WTC11 (cell line): ENCODE data around the gene TFAP2D.

Source experiments
- ARID4B ChIP-seq: sonication (generic); formaldehyde crosslinking; IDR thresholded peaks from 2 replicates; pipeline ENCODE4 v1.8.0; 2023; ENCODE audit warnings: missing genetic modification reagents, mild to moderate bottlenecking, borderline replicate concordance
- ATF3 ChIP-seq: sonication (generic); formaldehyde crosslinking; conservative IDR thresholded peaks from 2 replicates; pipeline ENCODE4 v1.8.1; 2022; ENCODE audit warnings: mild to moderate bottlenecking, missing genetic modification reagents
- CREB1 ChIP-seq: sonication (generic); formaldehyde crosslinking; IDR thresholded peaks from 2 replicates; pipeline ENCODE4 v1.8.0; 2023; ENCODE audit warnings: mild to moderate bottlenecking, missing genetic modification reagents
- CTCF ChIP-seq: fragments of 200-600 bp; IDR thresholded peaks from 2 replicates; pipeline ENCODE4 v1.8.0; 2022; ENCODE audit warnings: antibody characterized with exemption
- ELF4 ChIP-seq: sonication (generic); formaldehyde crosslinking; IDR thresholded peaks from 2 replicates; pipeline ENCODE4 v1.8.1; 2022; ENCODE audit warnings: low read depth, mild to moderate bottlenecking, moderate library complexity, missing genetic modification reagents
- FOXK1 ChIP-seq: sonication (generic); formaldehyde crosslinking; IDR thresholded peaks from 2 replicates; pipeline ENCODE4 v1.8.0; 2022; ENCODE audit warnings: mild to moderate bottlenecking, moderate library complexity, missing genetic modification reagents
- KAT7 ChIP-seq: sonication (generic); formaldehyde crosslinking; IDR thresholded peaks from 2 replicates; pipeline ENCODE4 v1.8.1; 2023; ENCODE audit warnings: missing genetic modification reagents, mild to moderate bottlenecking, borderline replicate concordance
- NFYB ChIP-seq: sonication (generic); formaldehyde crosslinking; conservative IDR thresholded peaks from 2 replicates; pipeline ENCODE4 v1.8.0; 2022; ENCODE audit warnings: low read depth, missing genetic modification reagents
- NR2C2 ChIP-seq: sonication (generic); formaldehyde crosslinking; IDR thresholded peaks from 2 replicates; pipeline ENCODE4 v1.8.0; 2022; ENCODE audit warnings: mild to moderate bottlenecking, missing genetic modification reagents
- USF2 ChIP-seq: sonication (generic); formaldehyde crosslinking; IDR thresholded peaks from 2 replicates; pipeline ENCODE4 v1.8.1; 2023; ENCODE audit warnings: mild to moderate bottlenecking, missing genetic modification reagents, moderate library complexity
- ZBTB21 ChIP-seq: sonication (generic); formaldehyde crosslinking; IDR thresholded peaks from 2 replicates; pipeline ENCODE4 v1.8.1; 2023; ENCODE audit warnings: mild to moderate bottlenecking, missing genetic modification reagents, borderline replicate concordance

- TF ChIP-seq ELF4 (CRISPR knock-in tag) (no peak), ZBTB21 (CRISPR knock-in tag) (no peak), CTCF (no peak), ARID4B (CRISPR knock-in tag) (no peak), NFYB (CRISPR knock-in tag) (no peak), FOXK1 (CRISPR knock-in tag) (no peak), ATF3 (CRISPR knock-in tag) (no peak), KAT7 (no peak), CREB1 (no peak), NR2C2 (CRISPR knock-in tag) (no peak), USF2 (CRISPR knock-in tag) (no peak)
Measured at GRCh38 chr6:50722829-50723554, 9.7 kb downstream of the TFAP2D start.
